ENCODE measurements around the gene FBXO9.

DNA sequence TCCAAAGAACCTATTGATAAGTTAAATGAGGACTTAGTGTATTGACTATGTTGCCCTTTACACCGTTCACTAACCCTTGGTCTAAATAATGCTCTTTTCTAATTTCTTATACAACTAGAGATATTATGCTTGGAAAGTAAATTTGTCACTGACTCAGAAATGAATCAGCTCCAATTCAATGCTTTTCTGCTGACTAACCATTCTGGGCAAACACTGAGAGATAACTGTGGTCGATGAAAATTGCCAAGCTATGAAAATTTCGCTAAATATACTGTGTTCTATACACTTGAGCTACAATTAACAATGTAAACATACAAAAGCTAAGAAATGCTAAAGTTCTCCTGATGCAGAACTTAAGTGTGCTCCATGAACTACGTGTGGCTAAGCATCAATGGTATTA is 23.1 kb upstream of the FBXO9 start:
- TF ChIP-seq, protein P1, sequence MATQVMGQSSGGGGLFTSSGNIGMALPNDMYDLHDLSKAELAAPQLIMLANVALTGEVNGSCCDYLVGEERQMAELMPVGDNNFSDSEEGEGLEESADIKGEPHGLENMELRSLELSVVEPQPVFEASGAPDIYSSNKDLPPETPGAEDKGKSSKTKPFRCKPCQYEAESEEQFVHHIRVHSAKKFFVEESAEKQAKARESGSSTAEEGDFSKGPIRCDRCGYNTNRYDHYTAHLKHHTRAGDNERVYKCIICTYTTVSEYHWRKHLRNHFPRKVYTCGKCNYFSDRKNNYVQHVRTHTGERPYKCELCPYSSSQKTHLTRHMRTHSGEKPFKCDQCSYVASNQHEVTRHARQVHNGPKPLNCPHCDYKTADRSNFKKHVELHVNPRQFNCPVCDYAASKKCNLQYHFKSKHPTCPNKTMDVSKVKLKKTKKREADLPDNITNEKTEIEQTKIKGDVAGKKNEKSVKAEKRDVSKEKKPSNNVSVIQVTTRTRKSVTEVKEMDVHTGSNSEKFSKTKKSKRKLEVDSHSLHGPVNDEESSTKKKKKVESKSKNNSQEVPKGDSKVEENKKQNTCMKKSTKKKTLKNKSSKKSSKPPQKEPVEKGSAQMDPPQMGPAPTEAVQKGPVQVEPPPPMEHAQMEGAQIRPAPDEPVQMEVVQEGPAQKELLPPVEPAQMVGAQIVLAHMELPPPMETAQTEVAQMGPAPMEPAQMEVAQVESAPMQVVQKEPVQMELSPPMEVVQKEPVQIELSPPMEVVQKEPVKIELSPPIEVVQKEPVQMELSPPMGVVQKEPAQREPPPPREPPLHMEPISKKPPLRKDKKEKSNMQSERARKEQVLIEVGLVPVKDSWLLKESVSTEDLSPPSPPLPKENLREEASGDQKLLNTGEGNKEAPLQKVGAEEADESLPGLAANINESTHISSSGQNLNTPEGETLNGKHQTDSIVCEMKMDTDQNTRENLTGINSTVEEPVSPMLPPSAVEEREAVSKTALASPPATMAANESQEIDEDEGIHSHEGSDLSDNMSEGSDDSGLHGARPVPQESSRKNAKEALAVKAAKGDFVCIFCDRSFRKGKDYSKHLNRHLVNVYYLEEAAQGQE (IDR thresholded peaks at IDR 0.05; ENCODE audit: insufficient read depth in 1 of 2, low read depth in 2 of 2, low read length in 2 of 2), result no peak
- TF ChIP-seq TAF1 (IDR thresholded peaks at IDR 0.05; ENCODE audit: borderline replicate concordance, insufficient read depth, low read length), result no peak

Measured in PFSK-1 (cell line).